Endothelial cell of umbilical vein (primary cell): ENCODE measurements around the gene ADGRD1. TPM values are rescaled to one million over a fixed set of nuclear protein-coding genes. Genes with fewer than 3 reads are reported as not detected.

Source experiments
- BruUV-seq: library from RNA; stranded (reverse); fragments of 400-500 nt; replicated peaks from 2 replicates; lab custom pipeline; 2021; lab: Mats Ljungman, UMichigan
- CTCF ChIA-PET: fragments of 300-600, 350-600 bp; sonication (Branson Sonifier 250); formaldehyde crosslinking; loops from one replicate; lab custom pipeline; 2021; ENCODE audit warnings: antibody characterized with exemption, inconsistent platforms; lab: Charles Lee
- POLR2A ChIA-PET: fragments of 300-600, 350-600 bp; sonication (Branson Sonifier 250); formaldehyde crosslinking; loops from one replicate; lab custom pipeline; 2021; ENCODE audit warnings: antibody characterized with exemption, inconsistent platforms; lab: Charles Lee
- DNase-seq: peaks from one replicate; pipeline ENCODE4 v3.0.0-alpha.2; 2011; ENCODE audit warnings: low read depth, low spot score
- FAIRE-seq: peaks from 2 replicates; lab custom pipeline; 2011; peaks lifted over from hg19 to GRCh38; lab: Jason Lieb, UNC
- H2AFZ ChIP-seq: 2 replicates; pipeline ENCODE4 v1.6.0; 2012; ENCODE audit warnings: low read depth, low read length, control low read depth, inconsistent platforms
- H3K27ac ChIP-seq: 2 replicates; pipeline ENCODE4 v1.5.1; 2011; ENCODE audit warnings: low read depth, mild to moderate bottlenecking, control low read depth, low read length, moderate library complexity; ENCODE audit not compliant: insufficient read depth
- H3K27me3 ChIP-seq, 2 experiments: 2 replicates each; pipeline versions ENCODE4 v1.6.0 to v1.6.1; 2011; ENCODE audit warnings: low read length in 2 of 2, mixed read lengths in 1 of 2; ENCODE audit not compliant: control insufficient read depth in 2 of 2, insufficient read depth in 2 of 2
- H3K36me3 ChIP-seq, 2 experiments: 2 replicates in 1 of 2; 3 replicates in 1 of 2; pipeline ENCODE4 v1.5.1; 2011; ENCODE audit warnings: low read length in 2 of 2, mild to moderate bottlenecking in 1 of 2, moderate library complexity in 1 of 2; ENCODE audit not compliant: control insufficient read depth in 2 of 2, insufficient read depth in 2 of 2; ENCODE audit errors: extremely low read depth in 1 of 2
- H3K4me1 ChIP-seq: 3 replicates; pipeline ENCODE4 v1.5.1; 2011; ENCODE audit warnings: mild to moderate bottlenecking, low read length; ENCODE audit not compliant: control insufficient read depth, insufficient read depth; ENCODE audit errors: extremely low read depth
- H3K4me2 ChIP-seq: 2 replicates; pipeline ENCODE4 v1.6.1; 2011; ENCODE audit warnings: low read length, control low read depth, mixed read lengths; ENCODE audit not compliant: insufficient read depth
- H3K4me3 ChIP-seq, 3 experiments: fragments of 200-600 bp in 1 of 3; sonication (generic), shearing (Covaris generic) in 1 of 3; replicated peaks in 1 of 3; 2 replicates each; pipeline ENCODE4 v1.5.1; 2011 to 2016; ENCODE audit warnings: control low read depth in 3 of 3, low read length in 3 of 3, mild to moderate bottlenecking in 2 of 3, inconsistent platforms in 1 of 3, low read depth in 1 of 3, moderate library complexity in 1 of 3; ENCODE audit not compliant: insufficient read depth in 1 of 3
- H3K79me2 ChIP-seq: 2 replicates; pipeline ENCODE4 v1.6.0; 2012; ENCODE audit warnings: low read length, inconsistent platforms; ENCODE audit not compliant: control insufficient read depth, insufficient read depth
- H3K9ac ChIP-seq: replicated peaks from 2 replicates; pipeline ENCODE3; 2011; ENCODE audit warnings: low read length, control low read depth; ENCODE audit not compliant: insufficient read depth; ENCODE audit errors: extremely low read depth
- H3K9me1 ChIP-seq: replicated peaks from 3 replicates; pipeline ENCODE4 v1.6.0; 2011; ENCODE audit warnings: mild to moderate bottlenecking, low read length; ENCODE audit not compliant: control insufficient read depth, insufficient read depth; ENCODE audit errors: extremely low read depth
- H3K9me3 ChIP-seq: replicated peaks from 2 replicates; pipeline ENCODE4 v1.5.1; 2012; ENCODE audit warnings: low read length, inconsistent platforms; ENCODE audit not compliant: control insufficient read depth, insufficient read depth
- H4K20me1 ChIP-seq: replicated peaks from 2 replicates; pipeline ENCODE3; 2011; ENCODE audit warnings: mild to moderate bottlenecking, low read length; ENCODE audit not compliant: control insufficient read depth, insufficient read depth; ENCODE audit errors: extremely low read depth
- EZH2 ChIP-seq: IDR thresholded peaks from 2 replicates; pipeline ENCODE4 v1.6.1; 2012; ENCODE audit warnings: borderline replicate concordance, low read depth, mild to moderate bottlenecking, moderate library complexity, low read length, inconsistent platforms; ENCODE audit not compliant: severe bottlenecking
- POLR2A ChIP-seq: IDR thresholded peaks from 2 replicates; pipeline ENCODE4 v1.6.1; 2012; ENCODE audit warnings: low read depth, mild to moderate bottlenecking, control low read depth, low read length
- dilution Hi-C: fragments of 300-500 bp; cut with MboI; formaldehyde crosslinking; loops from one replicate; pipeline ENCODE4 v1.15.0; 2019; ENCODE audit warnings: low sequenced_read_pairs; ENCODE audit not compliant: extremely low pct_ligation_motif_present
- intact Hi-C: fragments of 100-400 bp; cut with micrococcal nuclease; formaldehyde crosslinking; loops from one replicate; pipeline ENCODE4 v1.10.0; 2022
- polyA plus RNA-seq, 4 experiments: library from polyadenylated mRNA; depleted of rRNA in 3 of 4; stranded (reverse) in 3 of 4; unstranded in 1 of 4; fragments of >200 nt; gene quantifications; 2 replicates each; pipeline versions ENCODE4 v1.2.1 to v1.2.3, GENCODE V29; 2011 to 2012; ENCODE audit warnings: missing spikeins in 1 of 4
- total RNA-seq: library from RNA; stranded (reverse); gene quantifications from 2 replicates; pipeline ENCODE4 v1.2.3, GENCODE V29; 2021

The ADGRD1 gene
- total and polyA plus RNA-seq, 2 donors (not counting 3 experiments of a cell fraction or from before 2014, with no cell fraction given), result 0.07 TPM; not detected in 1

DNA sequence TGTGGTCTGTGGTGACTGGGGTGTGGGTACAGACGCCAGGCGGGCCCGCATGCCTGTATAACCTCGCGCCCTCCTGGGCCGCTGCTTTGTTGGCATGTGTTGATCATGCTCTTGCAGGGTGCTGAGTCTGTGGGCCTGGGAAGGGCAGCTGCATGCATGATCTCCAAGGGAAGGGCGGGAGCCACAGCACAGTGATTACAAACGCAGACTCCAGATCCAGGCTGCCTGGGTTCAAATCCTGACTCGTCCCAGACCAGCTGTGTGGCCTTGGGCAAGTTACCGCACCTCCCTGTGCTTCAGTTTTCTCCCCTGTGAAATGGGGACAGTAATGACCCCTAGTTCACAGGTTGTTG is 24.0 kb downstream of the ADGRD1 start:
- no peak for DNase-seq
- Histone ChIP-seq H3K9me1 (no peaks in the 10 kb centered on the region), H3K9me3 (no peaks in the 10 kb centered on the region), H3K79me2 (no peaks in the 10 kb centered on the region), H3K4me1 (no peaks in the 10 kb centered on the region), H3K9ac (no peak overlapping the region), H3K4me3 (no peak overlapping the region), H3K27ac (no peak overlapping the region), H3K4me2 (no peak overlapping the region), H2AFZ (no peak overlapping the region), H4K20me1 (no peaks in the 10 kb centered on the region), H3K36me3 (no peaks in the 10 kb centered on the region), H3K27me3 (no peaks in the 10 kb centered on the region)
- dilution Hi-C loops (no loop called here), intact Hi-C loops (no loop called here)
- CTCF ChIA-PET, result no interaction called here
- FAIRE-seq, result no peak
- POLR2A ChIA-PET, result no interaction called here
- TF ChIP-seq POLR2A, result no peak
- no TSS peak for BruUV-seq

GRCh38 chr12:130978785-130979184 is 25.1 kb downstream of the ADGRD1 start:
- TF ChIP-seq EZH2, result no peak
- no TSS peak for BruUV-seq
- CTCF ChIA-PET, result no interaction called here
- H3K36me3 ChIP-seq, result no peaks in the 10 kb centered on the region
- no peak overlapping the region for H3K27ac ChIP-seq
- intact Hi-C loops, result no loop called here
- H3K27me3 ChIP-seq, result no peaks in the 10 kb centered on the region
- DNase-seq (no peak), FAIRE-seq (no peak)
- H3K9me1 ChIP-seq, result no peaks in the 10 kb centered on the region
- no peaks in the 10 kb centered on the region for H3K79me2 ChIP-seq
- no peak overlapping the region for H3K4me2 ChIP-seq
- no peaks in the 10 kb centered on the region for H4K20me1 ChIP-seq
- H3K9me3 ChIP-seq, result no peaks in the 10 kb centered on the region
- no peak overlapping the region for H3K9ac ChIP-seq
- no peak overlapping the region for H3K4me3 ChIP-seq
- dilution Hi-C loops, result no loop called here
- POLR2A ChIA-PET, result no interaction called here
- H2AFZ ChIP-seq, result no peak overlapping the region
- H3K4me1 ChIP-seq, result no peaks in the 10 kb centered on the region
